Superior temporal gyrus (tissue), 1 donor: ENCODE data around the gene PTPRT.

Experiments
- DNase-seq: peaks from one replicate; pipeline ENCODE4 v3.0.0-alpha.2; 2016; ENCODE audit errors: extremely low spot score

The PTPRT gene

GRCh38 chr20:42613076-42613475, 576.6 kb downstream of the PTPRT start:
- DNase-seq, result no peak

- no peak for DNase-seq
Measured at GRCh38 chr20:42611889-42612837, 577.5 kb downstream of the PTPRT start.

GRCh38 chr20:42611423-42611822, 578.3 kb downstream of the PTPRT start:
- DNase-seq, result no peak

GRCh38 chr20:42610070-42610469, 579.6 kb downstream of the PTPRT start:
- DNase-seq, result no peak

- no peak for DNase-seq
Measured at GRCh38 chr20:42609618-42610017, 580.1 kb downstream of the PTPRT start.

GRCh38 chr20:42604998-42605956, 584.4 kb downstream of the PTPRT start:
- no peak for DNase-seq

GRCh38 chr20:42603655-42604054, 586.1 kb downstream of the PTPRT start:
- peak; percentile 38 for DNase-seq

- DNase-seq, result no peak
Measured at GRCh38 chr20:42598581-42598980, 591.1 kb downstream of the PTPRT start.

GRCh38 chr20:42595625-42596024, 594.1 kb downstream of the PTPRT start:
- DNase-seq, result no peak

- no peak for DNase-seq
Measured at GRCh38 chr20:42594659-42595058, 595.0 kb downstream of the PTPRT start.

GRCh38 chr20:42594011-42594410, 595.7 kb downstream of the PTPRT start:
- DNase-seq, result no peak

GRCh38 chr20:42589976-42590639, 599.6 kb downstream of the PTPRT start:
- DNase-seq, result no peak

GRCh38 chr20:42588847-42589246, 600.9 kb downstream of the PTPRT start:
- no peak for DNase-seq

GRCh38 chr20:42587427-42587826, 602.3 kb downstream of the PTPRT start:
- no peak for DNase-seq

GRCh38 chr20:42581311-42581710, 608.4 kb downstream of the PTPRT start:
- DNase-seq, result no peak

GRCh38 chr20:42576167-42576566, 613.5 kb downstream of the PTPRT start:
- no peak for DNase-seq

- DNase-seq, result no peak
Measured at GRCh38 chr20:42572320-42573016, 617.2 kb downstream of the PTPRT start.

- no peak for DNase-seq
Measured at GRCh38 chr20:42567409-42567808, 622.3 kb downstream of the PTPRT start.

GRCh38 chr20:42565235-42565995, 624.3 kb downstream of the PTPRT start:
- DNase-seq, result no peak

GRCh38 chr20:42559665-42560064, 630.0 kb downstream of the PTPRT start:
- DNase-seq, result peak; percentile 53
